ENCODE measurements around the gene CNIH2. TPM values are rescaled to one million over a fixed set of nuclear protein-coding genes. Genes with fewer than 3 reads are reported as not detected.

CNIH2 gene
- total and polyA plus RNA-seq, 7 donors, result 0.05 TPM; not detected in 6

DNA sequence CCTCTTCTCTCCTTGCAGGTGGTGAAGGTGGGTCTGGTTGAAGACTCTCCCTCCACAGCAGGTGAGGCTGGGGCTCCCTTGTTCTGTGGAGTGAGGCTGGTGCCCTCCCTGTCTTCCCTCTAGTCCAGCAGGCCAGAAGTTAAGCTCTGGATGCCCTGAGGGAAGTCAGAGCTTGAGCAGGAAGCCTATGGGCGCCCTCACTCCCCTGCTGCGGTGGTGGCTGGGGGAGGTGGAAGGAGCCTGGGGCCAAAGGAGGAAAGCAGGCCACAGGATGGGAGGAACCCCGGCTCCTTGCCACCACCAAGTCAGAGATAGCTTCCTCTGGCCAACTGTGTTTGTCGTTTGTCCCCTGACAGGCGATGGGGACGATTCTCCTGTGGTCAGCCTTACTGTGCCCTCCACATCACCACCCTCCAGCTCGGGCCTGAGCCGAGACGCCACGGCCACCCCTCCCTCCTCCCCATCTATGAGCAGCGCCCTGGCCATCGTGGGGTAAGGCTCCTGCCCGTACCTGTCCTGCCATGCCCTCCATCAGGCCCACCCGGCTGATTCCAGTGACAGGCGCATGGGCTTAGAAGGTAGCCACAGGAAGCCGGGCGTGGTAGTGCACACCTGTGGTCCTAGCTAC lies 39.1 kb upstream of the CNIH2 start:
- ATAC-seq, result no peak
- no peaks in the 10 kb centered on the region for H3K9me3 ChIP-seq
- no peak overlapping the region for H3K4me3 ChIP-seq
- no peaks in the 10 kb centered on the region for H3K27me3 ChIP-seq (ENCODE audit: insufficient read depth in 3 of 3, low read length in 2 of 3)
- intact Hi-C loops (cut with DNase I), result no loop called here
- TF ChIP-seq, protein P1, sequence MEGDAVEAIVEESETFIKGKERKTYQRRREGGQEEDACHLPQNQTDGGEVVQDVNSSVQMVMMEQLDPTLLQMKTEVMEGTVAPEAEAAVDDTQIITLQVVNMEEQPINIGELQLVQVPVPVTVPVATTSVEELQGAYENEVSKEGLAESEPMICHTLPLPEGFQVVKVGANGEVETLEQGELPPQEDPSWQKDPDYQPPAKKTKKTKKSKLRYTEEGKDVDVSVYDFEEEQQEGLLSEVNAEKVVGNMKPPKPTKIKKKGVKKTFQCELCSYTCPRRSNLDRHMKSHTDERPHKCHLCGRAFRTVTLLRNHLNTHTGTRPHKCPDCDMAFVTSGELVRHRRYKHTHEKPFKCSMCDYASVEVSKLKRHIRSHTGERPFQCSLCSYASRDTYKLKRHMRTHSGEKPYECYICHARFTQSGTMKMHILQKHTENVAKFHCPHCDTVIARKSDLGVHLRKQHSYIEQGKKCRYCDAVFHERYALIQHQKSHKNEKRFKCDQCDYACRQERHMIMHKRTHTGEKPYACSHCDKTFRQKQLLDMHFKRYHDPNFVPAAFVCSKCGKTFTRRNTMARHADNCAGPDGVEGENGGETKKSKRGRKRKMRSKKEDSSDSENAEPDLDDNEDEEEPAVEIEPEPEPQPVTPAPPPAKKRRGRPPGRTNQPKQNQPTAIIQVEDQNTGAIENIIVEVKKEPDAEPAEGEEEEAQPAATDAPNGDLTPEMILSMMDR (IDR thresholded peaks at IDR 0.05), result no peak
- peaks cover 0 to 68% of the 10 kb centered on the region in 2 donors for H3K36me3 ChIP-seq (ENCODE audit: insufficient read depth in 1 of 2, low read depth in 1 of 2)
- DNase-seq, result no peak
- H3K27ac ChIP-seq, result no peak overlapping the region
- H3K4me1 ChIP-seq, result peaks cover 13% of the 10 kb centered on the region
- WGBS, 3 donors, result 89 to 94% (median 92%) methylated on average over 17 of the region's 17 CpGs

DNA sequence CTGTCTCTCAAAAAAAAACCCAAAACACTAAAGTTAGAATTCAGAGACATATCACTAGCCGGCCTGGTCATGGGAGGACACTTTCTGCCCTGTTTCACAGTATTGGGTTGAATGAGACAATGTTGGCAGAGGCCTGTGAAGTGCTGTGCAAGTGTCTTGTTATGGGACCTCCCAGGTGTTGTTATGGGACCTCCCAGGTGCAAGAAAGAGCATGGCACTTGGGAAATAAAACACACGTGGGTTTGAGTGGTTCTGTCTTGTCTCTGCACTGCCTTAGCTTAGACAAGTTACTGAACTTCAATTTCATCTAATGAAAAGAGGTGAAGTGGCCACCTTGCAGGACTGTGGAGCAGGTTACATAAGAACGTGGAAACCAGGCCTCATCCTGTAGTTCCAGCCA lies 38.5 kb upstream of the CNIH2 start:
- Histone ChIP-seq H3K36me3 (ENCODE audit: insufficient read depth in 1 of 2, low read depth in 1 of 2) (peaks cover 0 to 62% of the 10 kb centered on the region in 2 donors), H3K9me3 (no peaks in the 10 kb centered on the region), H3K4me1 (peaks cover 13% of the 10 kb centered on the region), H3K4me3 (no peak overlapping the region), H3K27ac (no peak overlapping the region), H3K27me3 (ENCODE audit: insufficient read depth in 3 of 3, low read length in 2 of 3) (no peaks in the 10 kb centered on the region)
- WGBS, 3 donors, result 80 to 86% (median 84%) methylated on average over 3 of the region's 3 CpGs
- no peak for ATAC-seq
- no peak for DNase-seq
- TF ChIP-seq, protein P1 (IDR thresholded peaks at IDR 0.05), result no peak
- intact Hi-C loops (cut with DNase I), result no loop called here

DNA sequence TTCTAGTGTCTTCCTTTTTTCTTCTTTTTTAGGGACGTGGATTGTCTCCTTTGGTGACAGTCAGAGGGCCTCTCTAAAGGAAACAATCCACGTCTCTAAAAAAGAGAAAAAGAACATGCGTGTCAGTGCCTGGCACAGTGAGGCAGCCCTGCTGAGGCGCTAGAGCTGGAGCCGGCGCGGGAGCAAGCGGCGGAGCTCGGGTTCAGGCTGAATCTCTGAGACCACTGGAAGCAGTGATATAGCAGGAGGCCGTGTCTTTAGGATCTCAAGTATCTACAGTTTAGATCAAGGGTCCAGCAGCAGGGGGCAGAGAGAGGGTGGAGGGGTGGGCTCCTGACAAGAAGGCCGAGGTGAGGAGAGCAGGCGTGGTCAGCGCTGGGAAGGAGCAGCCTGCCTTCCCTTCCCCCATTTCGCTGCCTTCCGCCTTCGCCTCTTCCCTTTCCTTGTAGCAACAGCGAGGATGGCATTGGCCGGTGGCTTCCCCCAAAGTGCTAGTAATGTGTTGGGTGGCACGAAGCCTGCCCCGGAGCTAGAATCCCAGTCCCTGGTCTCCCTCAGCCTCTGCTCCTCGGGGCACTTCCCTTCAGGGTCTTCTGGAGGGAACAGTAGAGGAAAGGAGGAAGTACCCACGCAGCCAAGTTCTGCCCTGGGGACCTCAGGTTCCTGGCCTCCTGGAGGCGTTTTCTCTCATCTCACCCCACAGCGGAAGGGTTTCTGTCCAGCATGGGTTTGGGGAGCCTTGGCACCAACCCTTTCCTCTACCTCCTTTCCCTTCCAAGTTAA lies 37.8 kb upstream of the CNIH2 start:
- Histone ChIP-seq H3K27ac (peak overlapping the region; percentile 68), H3K36me3 (ENCODE audit: insufficient read depth in 1 of 2, low read depth in 1 of 2) (peaks cover 0 to 55% of the 10 kb centered on the region in 2 donors), H3K27me3 (ENCODE audit: insufficient read depth in 3 of 3, low read length in 2 of 3) (no peaks in the 10 kb centered on the region), H3K4me3 (no peak overlapping the region), H3K4me1 (peaks cover 13% of the 10 kb centered on the region), H3K9me3 (no peaks in the 10 kb centered on the region)
- no peak for DNase-seq
- peak in 1 of 4 donors; percentile 12 for ATAC-seq
- intact Hi-C loops (cut with DNase I), result no loop called here
- TF ChIP-seq, protein P1 (IDR thresholded peaks at IDR 0.05), result no peak
- WGBS, 3 donors, result 84 to 89% (median 86%) methylated on average over 25 of the region's 25 CpGs

DNA sequence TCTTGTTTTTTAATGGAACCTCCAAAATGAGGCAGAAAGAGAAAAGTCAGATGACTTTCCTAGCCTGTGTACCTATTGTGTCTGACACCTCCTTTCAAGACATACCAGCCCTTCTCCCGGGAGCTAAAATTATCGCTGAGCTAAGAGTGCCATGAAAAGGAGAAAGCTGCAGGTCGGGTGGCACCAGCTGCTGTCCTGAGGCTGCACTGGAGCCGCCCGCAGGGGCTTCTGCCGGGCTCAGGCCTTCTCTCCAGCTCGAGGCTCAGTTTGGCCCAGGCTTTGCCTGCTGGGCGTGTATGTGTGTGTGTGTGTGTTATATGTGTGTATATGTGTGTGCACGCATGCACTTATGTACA lies 37.2 kb upstream of the CNIH2 start:
- peaks cover 13% of the 10 kb centered on the region for H3K4me1 ChIP-seq
- ATAC-seq (peak; percentile 66 to 95 (median 83)), DNase-seq (no peak)
- no peak overlapping the region for H3K4me3 ChIP-seq
- no peaks in the 10 kb centered on the region for H3K27me3 ChIP-seq (ENCODE audit: insufficient read depth in 3 of 3, low read length in 2 of 3)
- TF ChIP-seq, protein P1 (IDR thresholded peaks at IDR 0.05), result no peak
- H3K36me3 ChIP-seq (ENCODE audit: insufficient read depth in 1 of 2, low read depth in 1 of 2), result peaks cover 0 to 49% of the 10 kb centered on the region in 2 donors
- no peaks in the 10 kb centered on the region for H3K9me3 ChIP-seq
- intact Hi-C loops (cut with DNase I), result no loop called here
- WGBS, 3 donors, result 44 to 70% (median 45%) methylated on average over 9 of the region's 9 CpGs
- H3K27ac ChIP-seq, result peak overlapping the region; percentile 68
